SK-N-SH treated with all-trans-retinoic acid at 6 μM for 48 hours (cell line): ENCODE data around the gene ANTXRL.
"Not testable (repeated sequence)": the region's sequence is repeated elsewhere in the genome, so short reads cannot be mapped to it uniquely, and the experiment has no call there.

Source experiments
- ATAC-seq: fragments of 200-7000 bp; cut with Tn5 transposase; 3 replicates; pipeline ENCODE4 v1.9.1; 2020; ENCODE audit warnings: mild to moderate bottlenecking, moderate library complexity
- ARNTL ChIP-seq: fragments of 450-650 bp; formaldehyde crosslinking; IDR thresholded peaks from 2 replicates; pipeline ENCODE4 v1.5.0; 2020; ENCODE audit warnings: low read depth, mild to moderate bottlenecking, moderate library complexity, borderline replicate concordance
- BACH2 ChIP-seq: fragments of 250-450 bp; sonication (Bioruptor Pico); IDR thresholded peaks from 2 replicates; pipeline ENCODE4 v1.9.0; 2021; ENCODE audit warnings: mild to moderate bottlenecking, borderline replicate concordance
- CREB5 ChIP-seq: fragments of 250-450 bp; sonication (Bioruptor Pico); IDR thresholded peaks from 2 replicates; pipeline ENCODE4 v1.5.1; 2020; ENCODE audit warnings: low read depth, mild to moderate bottlenecking, moderate library complexity
- CSDC2 ChIP-seq: fragments of 250-450 bp; sonication (Bioruptor Pico); IDR thresholded peaks from 2 replicates; pipeline ENCODE4 v1.5.0; 2020; ENCODE audit warnings: mild to moderate bottlenecking, moderate library complexity
- CSRNP3 ChIP-seq: fragments of 250-450 bp; sonication (Bioruptor Pico); IDR thresholded peaks from 2 replicates; pipeline ENCODE4 v1.5.1; 2021; ENCODE audit warnings: mild to moderate bottlenecking, moderate library complexity
- ESRRG ChIP-seq: fragments of 250-450 bp; sonication (Bioruptor Pico); IDR thresholded peaks from 2 replicates; pipeline ENCODE4 v1.6.1; 2021; ENCODE audit warnings: mild to moderate bottlenecking
- GLIS3 ChIP-seq: fragments of 250-450 bp; sonication (Bioruptor Pico); IDR thresholded peaks from 2 replicates; pipeline ENCODE4 v1.5.0; 2020; ENCODE audit warnings: mild to moderate bottlenecking, moderate library complexity
- ISL1 ChIP-seq: fragments of 250-450 bp; sonication (Bioruptor Pico); IDR thresholded peaks from 2 replicates; pipeline ENCODE4 v2.1.2; 2022; ENCODE audit warnings: mild to moderate bottlenecking, moderate library complexity
- OSR1 ChIP-seq: fragments of 250-450 bp; sonication (Bioruptor Pico); IDR thresholded peaks from 2 replicates; pipeline ENCODE4 v1.8.0; 2022; ENCODE audit warnings: moderate library complexity, mild to moderate bottlenecking, inconsistent platforms
- POU6F1 ChIP-seq: fragments of 250-450 bp; sonication (Bioruptor Pico); IDR thresholded peaks from 2 replicates; pipeline ENCODE4 v1.8.0; 2021; ENCODE audit warnings: low read depth, mild to moderate bottlenecking, moderate library complexity, borderline replicate concordance
- PPARA ChIP-seq: fragments of 250-450 bp; sonication (Bioruptor Pico); IDR thresholded peaks from 2 replicates; pipeline ENCODE4 v1.5.0; 2020; ENCODE audit warnings: mild to moderate bottlenecking, borderline replicate concordance
- RARB ChIP-seq: fragments of 250-450 bp; sonication (Bioruptor Pico); IDR thresholded peaks from 2 replicates; pipeline ENCODE4 v1.8.0; 2021; ENCODE audit warnings: mild to moderate bottlenecking, moderate library complexity
- TCF4 ChIP-seq: fragments of 250-450 bp; sonication (Bioruptor Pico); IDR thresholded peaks from 2 replicates; pipeline ENCODE4 v1.8.0; 2021; ENCODE audit warnings: mild to moderate bottlenecking, moderate library complexity, borderline replicate concordance
- TOX ChIP-seq: fragments of 250-450 bp; sonication (Bioruptor Pico); IDR thresholded peaks from 2 replicates; pipeline ENCODE4 v1.8.0; 2021; ENCODE audit warnings: mild to moderate bottlenecking, moderate library complexity, borderline replicate concordance
- TSHZ2 ChIP-seq: fragments of 250-450 bp; sonication (Bioruptor Pico); IDR thresholded peaks from 2 replicates; pipeline ENCODE4 v1.5.0; 2020; ENCODE audit warnings: mild to moderate bottlenecking, moderate library complexity
- ZC3H10 ChIP-seq: fragments of 250-450 bp; sonication (Bioruptor Pico); IDR thresholded peaks from 2 replicates; pipeline ENCODE4 v1.5.1; 2021; ENCODE audit warnings: mild to moderate bottlenecking, moderate library complexity
- ZFP30 ChIP-seq: fragments of 450-650 bp; formaldehyde crosslinking; IDR thresholded peaks from 2 replicates; pipeline ENCODE4 v1.5.0; 2022; ENCODE audit warnings: mild to moderate bottlenecking, moderate library complexity
- ZNF565 ChIP-seq: fragments of 450-650 bp; formaldehyde crosslinking; conservative IDR thresholded peaks from 2 replicates; pipeline ENCODE4 v1.5.0; 2020; ENCODE audit warnings: low read depth, mild to moderate bottlenecking, moderate library complexity
- ZNF8 ChIP-seq: fragments of 450-650 bp; formaldehyde crosslinking; IDR thresholded peaks from 2 replicates; pipeline ENCODE4 v1.5.0; 2020; ENCODE audit warnings: mild to moderate bottlenecking, moderate library complexity

The ANTXRL gene

GRCh38 chr10:46255801-46256747 lies 30.7 kb upstream of the ANTXRL start (continued):
- no peak for TF ChIP-seq TSHZ2 (CRISPR knock-in tag)
- TF ChIP-seq TOX, result no peak
- TF ChIP-seq, all 23 proteins: peak for 3

GRCh38 chr10:46257099-46257498 lies 29.7 kb upstream of the ANTXRL start:
- TF ChIP-seq ISL1 (CRISPR knock-in tag), result no peak
- TF ChIP-seq ZC3H10, result no peak
- no peak for TF ChIP-seq POU6F1 (CRISPR knock-in tag)
- no peak for TF ChIP-seq OSR1 (CRISPR knock-in tag)
- no peak for TF ChIP-seq ARNTL (CRISPR knock-in tag)
- no peak for TF ChIP-seq GLIS3
- no peak for TF ChIP-seq TCF4 (CRISPR knock-in tag)
- no peak for TF ChIP-seq CSRNP3 (CRISPR knock-in tag)
- no peak for TF ChIP-seq TOX
- no peak for TF ChIP-seq ZFP30 (CRISPR knock-in tag)
- TF ChIP-seq BACH2, result no peak
- ATAC-seq, result no peak

- ATAC-seq, result not testable (repeated sequence)
These were observed 23.8 kb upstream of the ANTXRL start for GRCh38 chr10:46262906-46263560.

GRCh38 chr10:46263831-46264268 lies 22.9 kb upstream of the ANTXRL start:
- no peak for ATAC-seq
- TF ChIP-seq ZNF565 (CRISPR knock-in tag), result no peak
- TF ChIP-seq ZFP30 (CRISPR knock-in tag), result no peak
- TF ChIP-seq RARB (CRISPR knock-in tag), result no peak
- no peak for TF ChIP-seq BACH2
- no peak for TF ChIP-seq ISL1 (CRISPR knock-in tag)
- no peak for TF ChIP-seq CSRNP3 (CRISPR knock-in tag)
- no peak for TF ChIP-seq TSHZ2 (CRISPR knock-in tag)
- no peak for TF ChIP-seq CSDC2 (CRISPR knock-in tag)
- no peak for TF ChIP-seq CREB5 (CRISPR knock-in tag)
- TF ChIP-seq GLIS3, result no peak
- TF ChIP-seq ZNF8 (CRISPR knock-in tag), result no peak
- no peak for TF ChIP-seq ESRRG (CRISPR knock-in tag)
- TF ChIP-seq PPARA (CRISPR knock-in tag), result no peak
